Gastrocnemius medialis (tissue), 4 donors: ENCODE results near the gene PLPP7.

Experiments used
- CTCF ChIP-seq, 5 experiments: fragments of 450-650 bp in 3 of 5; fragments of 200-600 bp in 2 of 5; sonication (generic) in 2 of 5; IDR thresholded peaks in 4 of 5; conservative IDR thresholded peaks in 1 of 5; 1 replicate in 4 of 5; 2 replicates in 1 of 5; pipeline ENCODE4 v1.5.1; 2016 to 2019; ENCODE audit warnings: antibody characterized with exemption in 5 of 5, mild to moderate bottlenecking in 3 of 5, moderate library complexity in 3 of 5
- POLR2A ChIP-seq, 2 donors: fragments of 450-650 bp; IDR thresholded peaks; one replicate each; pipeline ENCODE4 v1.6.1; 2017; ENCODE audit warnings: antibody characterized with exemption in 2 of 2, mild to moderate bottlenecking in 2 of 2, moderate library complexity in 2 of 2

- no peak for TF ChIP-seq CTCF (IDR thresholded peaks at IDR 0.05 in 4 of 5, conservative IDR thresholded peaks at IDR 0.05 in 1 of 5)
- no peak for TF ChIP-seq POLR2A (IDR thresholded peaks at IDR 0.05)
These were observed 32.1 kb upstream of the PLPP7 start for GRCh38 chr9:131257266-131258025.
